Smooth muscle cell of the brain vasculature (primary cell): ENCODE measurements around the gene AHCYL1.

ENCODE experiments used
- DNase-seq: peaks from one replicate; pipeline ENCODE4 v3.0.0-alpha.2; 2012; ENCODE audit warnings: low read depth, low spot score

Gene AHCYL1

DNA sequence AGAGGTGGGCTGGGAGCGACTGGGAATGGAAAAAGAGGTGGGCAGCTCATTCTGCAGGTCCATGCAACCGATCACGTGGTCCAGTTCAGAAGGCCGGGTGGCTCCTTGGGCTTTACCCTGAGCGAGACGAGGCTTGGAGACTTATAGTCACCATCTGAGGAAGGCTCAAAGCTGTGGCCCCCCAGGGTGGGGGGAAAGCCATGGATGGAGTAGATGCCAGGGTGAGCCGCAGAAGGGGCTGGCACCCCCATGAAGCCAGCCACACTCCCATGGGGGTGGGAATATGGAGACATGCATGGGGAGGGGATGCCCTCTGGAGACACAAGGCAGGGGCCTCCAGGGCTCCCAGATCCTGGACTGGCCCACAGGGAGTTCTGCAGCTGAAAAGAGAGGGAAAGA is 76.1 kb downstream of the AHCYL1 start:
- DNase-seq, result no peak

DNA sequence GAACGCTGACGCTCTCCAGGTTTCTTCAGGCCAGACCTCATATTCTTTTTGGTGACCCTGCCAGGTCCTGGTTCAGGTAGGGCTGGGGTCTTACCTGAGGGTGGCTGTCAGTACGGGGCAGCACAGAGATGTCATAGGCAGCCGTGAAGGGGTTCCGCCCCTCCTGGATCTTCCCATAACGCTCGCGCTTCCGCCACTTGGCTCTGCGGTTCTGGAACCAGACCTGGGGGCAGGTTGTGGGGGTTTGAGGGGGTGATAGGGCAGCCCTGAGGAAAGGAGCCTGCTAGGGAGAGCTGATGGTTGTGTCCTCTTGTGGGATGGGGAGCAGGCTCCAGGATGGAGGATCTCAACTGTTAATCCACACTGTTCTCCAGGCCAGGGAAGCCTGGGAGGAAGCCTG is 76.8 kb downstream of the AHCYL1 start:
- no peak for DNase-seq

DNA sequence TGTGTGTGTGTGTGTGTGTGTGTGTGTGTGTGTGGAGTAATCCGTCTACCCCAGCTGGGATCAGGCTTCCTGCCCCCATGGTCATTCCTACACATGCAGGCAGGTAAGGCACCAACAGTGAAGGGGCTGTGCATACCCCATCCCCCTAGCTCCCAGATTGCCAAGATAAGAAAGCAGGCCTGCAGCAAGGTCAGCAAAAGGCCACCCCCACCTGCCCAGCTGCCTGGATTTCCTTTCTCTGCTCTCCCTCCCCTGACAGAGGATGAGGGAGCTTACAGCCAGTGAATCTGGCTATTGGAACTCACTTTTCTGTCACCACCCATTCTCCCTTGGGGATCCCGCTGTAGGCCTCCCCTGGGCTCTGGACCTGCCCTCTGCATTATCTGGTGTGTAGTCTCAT is 78.0 kb downstream of the AHCYL1 start:
- DNase-seq, result no peak

DNA sequence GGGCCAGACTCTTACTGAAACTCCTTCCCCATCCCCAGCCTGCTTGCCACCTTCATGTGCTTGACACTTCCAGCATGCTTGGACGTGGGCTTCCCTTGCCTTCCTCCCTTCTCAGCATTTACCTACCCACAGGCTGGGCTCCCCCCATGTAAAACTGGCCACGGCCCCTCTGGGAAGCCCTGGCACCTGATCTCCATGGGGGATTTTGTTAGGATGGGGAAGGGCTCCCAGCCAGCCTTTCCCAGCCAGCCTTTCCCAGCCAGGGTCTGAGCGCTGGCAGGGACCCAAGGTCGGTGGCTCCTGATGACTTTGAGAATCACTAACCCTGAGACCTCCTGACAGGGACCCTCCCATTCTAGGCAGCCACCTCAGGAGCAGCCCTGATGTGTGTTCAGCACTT is 79.2 kb downstream of the AHCYL1 start:
- DNase-seq, result no peak

DNA sequence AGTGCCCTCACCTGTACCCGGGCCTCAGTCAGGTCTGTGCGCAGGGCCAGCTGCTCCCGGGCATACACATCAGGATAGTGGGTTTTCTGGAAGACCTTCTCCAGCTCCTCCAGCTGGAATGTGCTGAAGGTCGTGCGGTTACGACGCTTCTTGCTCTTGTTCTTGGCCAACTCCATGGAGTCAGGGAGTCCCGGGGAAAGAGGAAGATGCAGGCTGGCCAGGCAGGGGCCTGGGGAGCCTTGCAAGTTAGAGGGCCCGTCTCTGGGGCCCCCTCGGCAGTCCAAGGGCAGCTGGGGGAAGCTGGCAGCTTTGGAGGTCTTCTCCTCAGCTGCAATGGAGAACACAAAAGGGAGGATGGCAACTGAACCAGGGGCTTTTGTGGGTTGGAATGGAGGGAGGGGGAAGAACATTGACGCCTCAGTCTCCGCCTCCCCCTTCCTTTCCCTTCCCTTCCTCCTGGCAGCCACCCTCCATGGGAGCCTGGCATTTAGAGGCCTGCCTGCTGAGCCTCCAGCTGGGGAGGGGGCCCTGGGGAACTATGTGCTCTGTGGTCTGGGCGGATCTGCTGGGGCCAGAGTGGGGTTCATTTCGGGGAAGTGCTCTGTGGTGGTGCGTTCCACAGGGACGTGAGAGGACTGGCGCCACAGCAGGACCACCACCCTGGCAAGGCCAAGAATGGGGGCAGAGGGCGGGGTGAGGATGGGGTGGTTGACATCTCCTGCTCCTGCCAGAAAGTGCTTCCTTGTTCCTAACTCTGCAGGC is 80.2 kb downstream of the AHCYL1 start:
- DNase-seq, result no peak

GRCh38 chr1:110065841-110066240 is 81.3 kb downstream of the AHCYL1 start:
- no peak for DNase-seq

- no peak for DNase-seq
Measured at GRCh38 chr1:110067479-110067892, 82.9 kb downstream of the AHCYL1 start.

DNA sequence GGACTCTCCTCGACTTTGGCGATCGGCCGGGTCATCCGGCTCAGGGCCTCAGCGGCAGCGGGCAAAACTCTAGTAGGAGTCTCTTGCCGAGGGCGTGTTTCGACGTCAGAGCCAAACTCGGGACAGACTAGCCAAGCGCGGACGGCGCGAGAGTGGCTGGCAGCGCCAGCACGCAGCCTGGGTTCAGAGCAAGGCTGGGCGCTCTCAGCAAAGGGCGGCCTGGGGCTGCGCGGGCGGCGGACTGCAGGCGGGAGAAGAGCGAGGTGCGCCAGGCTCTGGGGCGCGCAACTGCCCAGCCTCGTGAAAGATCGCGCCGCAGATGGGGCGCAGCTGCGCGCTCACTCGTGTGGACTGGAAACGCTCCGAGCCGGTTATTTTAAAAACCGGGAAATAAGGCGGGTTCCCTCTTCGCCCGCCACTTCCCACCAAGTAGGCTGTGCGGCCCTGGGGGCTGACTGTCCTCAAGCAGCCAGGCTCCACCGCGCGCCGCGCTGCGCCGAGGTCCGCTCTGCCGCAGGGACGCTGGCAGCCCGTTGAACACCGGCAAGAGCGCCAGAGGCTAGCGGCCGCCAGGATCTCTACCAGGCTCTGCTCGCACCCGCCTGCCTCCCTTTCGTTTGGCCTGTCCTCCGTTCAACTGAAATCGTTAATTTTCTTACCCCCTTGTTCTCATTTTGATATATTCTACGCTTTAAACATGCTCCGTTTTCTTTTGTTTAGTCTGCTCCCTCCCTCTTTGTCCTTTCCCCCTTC is 83.5 kb downstream of the AHCYL1 start:
- no peak for DNase-seq

GRCh38 chr1:110068646-110069403 is 84.3 kb downstream of the AHCYL1 start:
- no peak for DNase-seq

GRCh38 chr1:110069404-110070281 is 85.1 kb downstream of the AHCYL1 start:
- no peak for DNase-seq

GRCh38 chr1:110070282-110070669 is 85.7 kb downstream of the AHCYL1 start:
- DNase-seq, result no peak

DNA sequence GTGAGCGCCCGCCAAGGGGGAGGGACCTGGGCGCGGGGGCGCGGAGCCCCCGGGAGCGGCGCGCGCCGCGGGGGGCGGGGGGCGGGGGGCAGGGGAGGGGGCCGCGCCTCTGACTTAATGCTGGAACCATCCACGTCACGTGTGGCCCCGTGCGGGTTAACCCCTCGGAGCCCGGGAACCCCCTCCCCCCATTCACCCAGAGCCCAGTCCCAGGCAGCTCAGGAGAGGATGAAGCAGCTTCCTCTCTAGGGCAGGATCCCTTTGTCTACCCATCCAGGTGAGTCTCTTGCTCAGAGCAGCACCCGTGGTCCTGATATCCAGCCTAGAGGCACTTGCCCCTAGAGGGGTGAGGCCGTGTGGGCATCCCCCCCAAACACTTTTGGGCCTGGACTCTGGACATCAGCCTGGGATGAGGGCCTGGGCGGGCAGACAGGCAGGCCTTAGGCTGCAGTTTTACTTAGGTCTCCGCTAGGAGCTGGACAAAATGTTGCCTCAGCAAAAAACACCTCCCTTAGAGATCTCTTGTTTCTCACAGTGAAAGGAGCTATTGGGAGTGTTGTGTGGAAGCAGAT is 86.2 kb downstream of the AHCYL1 start, which contains the start of gene ALX3:
Gene ALX3, minus strand, starts transcription at position 2 of the 572 bp plus-strand sequence. CDS start 60 bp downstream, outside the sequence.
- DNase-seq, result no peak
